ENCODE results near the gene CHSY3.

The CHSY3 gene

GRCh38 chr5:129904102-129904666, at the start of gene CHSY3:
Gene CHSY3, plus strand, starts transcription at chr5:129904465.
- DNase-seq, result peak; percentile 86

- DNase-seq, result no peak
Observed at GRCh38 chr5:129856325-129856724, 47.9 kb upstream of the CHSY3 start.

DNA sequence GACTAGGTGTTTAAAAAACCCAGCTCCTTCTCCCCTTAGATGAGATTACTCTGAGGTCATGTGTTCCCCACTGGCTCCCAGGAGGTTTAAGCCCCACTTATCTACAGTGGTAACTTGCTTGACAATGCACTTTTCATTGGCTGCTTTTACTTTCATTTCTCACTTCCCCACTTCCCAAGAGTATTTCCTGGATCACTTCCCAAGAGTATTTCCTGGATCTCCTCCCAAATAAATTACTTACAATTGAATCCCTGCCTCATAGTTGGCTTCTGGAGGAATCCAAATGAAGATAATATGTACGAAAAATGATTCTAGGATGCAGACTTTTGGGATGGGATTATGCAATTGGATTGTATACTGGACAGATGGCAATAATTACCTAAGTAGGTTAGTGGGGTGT, 47.1 kb upstream of the CHSY3 start:
- no peak for DNase-seq

GRCh38 chr5:129858131-129858675, 46.1 kb upstream of the CHSY3 start:
- no peak for DNase-seq

- DNase-seq, result no peak
Observed at GRCh38 chr5:129884322-129884721, 19.9 kb upstream of the CHSY3 start.

DNA sequence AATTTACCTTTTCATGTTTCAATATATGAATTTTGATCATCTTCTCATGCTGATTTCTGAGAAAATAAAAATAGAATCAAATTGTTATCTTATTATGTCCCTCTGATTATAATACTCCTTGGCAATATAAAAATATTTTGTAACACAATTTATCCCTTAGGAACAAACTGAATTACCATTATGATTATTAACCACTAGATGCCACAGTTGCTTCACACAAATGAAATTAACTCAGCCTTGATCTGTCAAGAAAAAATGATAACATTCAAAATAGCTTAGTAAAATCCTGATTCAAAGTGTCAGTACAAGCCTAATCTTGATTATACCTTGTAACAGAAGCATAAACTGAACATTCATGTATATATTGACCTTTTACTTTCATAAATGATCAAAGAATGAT, 4.8 kb upstream of the CHSY3 start:
- DNase-seq, result no peak

DNA sequence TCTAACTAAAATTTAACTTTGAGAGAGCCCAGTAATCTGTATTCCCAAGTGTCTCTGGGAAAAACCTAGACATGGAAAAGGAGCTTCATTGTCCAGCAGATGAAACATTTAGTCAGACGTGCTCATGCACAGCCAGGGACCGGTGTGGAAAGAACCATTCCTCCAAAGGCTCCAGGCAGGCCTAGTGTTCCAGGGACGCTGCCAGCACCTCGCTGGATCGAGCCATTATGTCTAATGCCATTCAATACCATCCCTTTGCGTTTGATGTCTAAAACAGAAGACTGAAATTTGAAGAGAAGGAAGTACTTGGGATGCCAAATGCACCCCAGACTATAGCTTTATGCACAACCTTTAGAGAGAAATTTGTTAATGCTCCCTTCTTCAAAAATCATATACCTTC, 1.4 kb upstream of the CHSY3 start:
- no peak for DNase-seq

DNA sequence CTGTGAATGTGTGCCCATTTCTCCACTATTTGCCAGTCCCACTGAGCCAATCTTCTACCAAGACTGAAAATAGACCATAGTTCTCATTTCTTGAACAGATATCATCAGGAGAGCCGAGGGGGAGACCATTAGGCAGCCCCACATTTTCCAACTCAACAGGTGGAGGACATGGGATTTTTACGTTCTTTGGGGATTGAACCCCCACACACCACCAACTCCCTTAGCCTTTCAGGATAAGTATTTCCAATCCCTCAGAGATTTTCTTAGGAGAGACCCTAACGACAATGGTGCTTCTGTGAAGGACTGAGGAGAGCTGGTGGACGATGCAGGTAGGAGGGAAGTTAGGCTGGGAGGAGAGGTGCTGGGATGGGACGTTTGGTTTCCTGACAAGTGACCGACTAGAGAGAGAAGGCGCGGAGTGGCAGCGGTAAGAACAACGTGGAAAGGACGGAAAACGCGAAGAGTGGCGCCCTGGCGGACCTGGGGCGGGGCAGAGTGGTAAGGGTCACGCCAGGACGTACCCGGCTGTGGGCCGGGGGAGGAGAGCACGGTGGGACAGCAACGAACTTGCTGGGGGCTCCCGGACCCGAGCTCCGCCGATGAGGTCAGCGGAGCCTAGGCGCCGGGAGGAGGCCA, 681 bp upstream of the CHSY3 start:
- no peak for DNase-seq

DNA sequence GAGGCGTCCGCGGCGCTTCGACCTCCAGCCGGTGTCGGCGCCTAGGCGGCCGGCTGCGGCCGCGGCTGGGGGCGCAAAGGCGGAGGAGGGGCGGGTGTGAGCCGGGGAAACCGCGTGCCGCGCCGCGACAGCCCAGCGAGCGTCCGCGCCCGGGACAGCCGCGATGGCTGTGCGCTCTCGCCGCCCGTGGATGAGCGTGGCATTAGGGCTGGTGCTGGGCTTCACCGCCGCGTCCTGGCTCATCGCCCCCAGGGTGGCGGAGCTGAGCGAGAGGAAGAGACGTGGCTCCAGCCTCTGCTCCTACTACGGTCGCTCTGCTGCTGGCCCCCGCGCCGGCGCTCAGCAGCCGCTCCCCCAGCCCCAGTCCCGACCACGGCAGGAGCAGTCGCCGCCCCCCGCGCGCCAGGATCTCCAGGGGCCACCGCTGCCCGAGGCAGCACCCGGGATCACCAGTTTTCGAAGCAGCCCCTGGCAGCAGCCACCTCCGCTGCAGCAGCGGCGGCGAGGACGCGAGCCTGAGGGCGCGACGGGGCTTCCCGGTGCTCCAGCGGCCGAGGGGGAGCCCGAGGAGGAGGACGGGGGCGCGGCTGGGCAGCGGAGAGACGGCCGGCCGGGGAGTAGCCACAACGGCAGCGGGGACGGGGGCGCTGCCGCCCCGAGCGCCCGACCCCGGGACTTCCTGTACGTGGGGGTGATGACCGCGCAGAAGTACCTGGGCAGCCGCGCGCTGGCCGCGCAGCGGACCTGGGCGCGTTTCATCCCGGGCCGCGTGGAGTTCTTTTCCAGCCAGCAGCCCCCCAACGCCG, 605 bp downstream of the CHSY3 start:
- DNase-seq, result no peak

DNA sequence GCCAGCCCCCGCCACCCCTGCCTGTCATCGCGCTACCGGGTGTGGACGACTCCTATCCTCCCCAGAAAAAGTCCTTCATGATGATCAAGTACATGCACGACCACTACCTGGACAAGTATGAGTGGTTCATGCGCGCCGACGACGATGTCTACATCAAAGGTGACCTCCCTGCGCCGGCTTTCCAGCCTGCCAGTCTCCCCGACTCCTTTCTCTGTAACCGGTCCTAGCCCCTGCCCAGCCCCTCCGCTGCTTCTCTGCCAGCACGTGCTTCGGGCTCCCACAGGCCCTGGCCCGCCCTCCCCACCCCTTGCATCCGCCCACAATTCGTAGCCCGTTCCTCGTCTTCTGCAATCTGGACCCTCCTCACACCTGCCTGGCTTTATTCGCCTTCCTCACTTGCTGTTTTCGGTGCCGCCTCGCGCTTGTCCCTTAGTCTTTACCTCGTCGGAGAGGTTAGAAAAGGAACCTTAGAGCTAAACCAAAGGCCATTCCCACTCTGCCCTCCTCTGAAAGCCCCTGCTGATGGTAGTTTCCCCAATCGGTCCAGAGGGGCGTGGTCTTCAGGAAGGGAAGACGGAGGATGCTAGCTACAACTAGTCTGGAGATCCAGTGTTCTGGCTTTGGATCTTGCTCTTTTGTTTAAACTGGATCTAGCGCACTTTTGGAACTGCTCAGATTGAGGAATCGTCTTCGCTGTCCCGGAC, 1.4 kb downstream of the CHSY3 start:
- no peak for DNase-seq

DNA sequence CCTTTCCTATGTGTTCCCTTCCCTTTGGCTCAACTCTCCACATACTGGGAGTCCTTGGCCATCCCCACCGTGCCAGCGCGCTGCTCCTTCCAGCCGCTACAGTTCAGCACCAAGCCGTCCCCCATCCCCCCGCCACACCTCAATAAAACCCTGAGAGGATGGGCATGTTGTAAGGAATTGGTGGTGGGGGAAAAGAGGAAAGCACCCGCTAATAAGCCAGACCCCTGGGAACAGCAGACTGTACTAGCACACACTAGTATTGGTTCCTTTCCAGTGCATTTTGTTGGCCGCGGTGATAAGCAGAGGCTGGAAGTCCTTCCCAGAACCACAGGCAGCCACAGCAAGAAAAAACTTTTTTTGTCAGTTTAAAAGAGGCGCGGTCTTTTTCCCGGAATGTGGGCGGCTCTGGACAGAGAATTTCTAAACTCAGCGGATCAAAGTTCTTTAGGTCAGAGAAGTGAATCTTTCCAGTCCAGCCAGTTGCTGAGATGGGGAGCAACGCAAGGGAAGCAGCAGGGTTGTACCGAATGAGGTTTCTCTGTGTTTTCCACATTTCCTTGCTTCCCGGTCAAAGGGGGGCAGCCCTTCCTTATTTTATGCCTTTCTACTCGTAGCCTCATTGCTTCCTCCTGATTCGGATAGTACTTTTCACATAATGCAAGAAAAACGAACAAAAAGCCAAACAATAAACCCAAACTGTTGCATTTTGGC, 2.1 kb downstream of the CHSY3 start:
- DNase-seq, result no peak

DNA sequence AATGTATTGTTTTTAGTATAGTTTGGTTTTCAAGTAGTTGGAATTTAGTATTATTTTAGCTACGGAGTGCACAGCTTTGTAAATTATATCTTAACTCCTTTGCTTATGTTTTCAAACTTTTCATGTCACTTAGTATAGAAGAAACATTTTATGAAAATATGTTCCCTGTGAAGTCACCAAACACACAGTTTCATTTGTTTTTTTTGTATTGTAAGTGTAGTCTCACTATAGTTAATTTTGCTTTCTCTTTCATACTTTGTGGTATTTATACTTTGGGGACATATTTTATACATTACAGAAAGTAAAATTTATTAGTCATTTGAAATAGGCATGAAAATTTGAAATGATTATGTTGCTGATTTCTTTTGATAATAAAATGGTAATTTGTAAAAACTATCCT, 5.0 kb downstream of the CHSY3 start:
- DNase-seq, result no peak

DNA sequence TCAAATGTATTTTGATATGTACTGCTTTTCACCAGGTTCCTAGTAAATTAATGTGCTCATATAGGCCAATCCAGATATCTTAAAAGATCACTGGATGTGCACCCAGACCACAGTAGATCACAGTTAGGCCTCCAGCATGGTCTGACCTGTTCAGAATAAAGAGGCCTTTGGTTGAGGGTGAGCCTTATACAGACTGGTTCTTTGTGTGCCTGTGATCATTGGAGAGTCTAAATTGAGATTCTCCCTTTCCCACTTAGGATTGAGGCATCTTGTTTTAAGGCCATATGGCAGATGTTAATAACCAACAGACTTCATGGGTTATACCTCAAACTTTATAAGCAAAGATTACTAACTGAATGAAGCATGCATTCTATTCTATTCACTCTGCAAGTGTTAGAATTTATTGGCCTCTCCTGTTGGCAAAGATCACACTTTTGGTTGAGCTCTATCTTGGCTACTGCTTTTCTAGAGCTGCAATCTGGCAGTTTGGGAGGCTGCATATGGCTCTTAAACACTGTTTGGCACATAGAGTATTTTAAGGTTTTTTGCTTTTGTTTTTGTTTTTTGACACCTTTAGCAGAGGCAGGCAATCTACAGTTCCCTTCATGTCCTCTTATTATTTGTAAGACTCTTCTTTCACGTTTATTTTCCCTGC, 8.5 kb downstream of the CHSY3 start:
- DNase-seq, result no peak

GRCh38 chr5:129915415-129915814, 11.2 kb downstream of the CHSY3 start:
- no peak for DNase-seq

DNA sequence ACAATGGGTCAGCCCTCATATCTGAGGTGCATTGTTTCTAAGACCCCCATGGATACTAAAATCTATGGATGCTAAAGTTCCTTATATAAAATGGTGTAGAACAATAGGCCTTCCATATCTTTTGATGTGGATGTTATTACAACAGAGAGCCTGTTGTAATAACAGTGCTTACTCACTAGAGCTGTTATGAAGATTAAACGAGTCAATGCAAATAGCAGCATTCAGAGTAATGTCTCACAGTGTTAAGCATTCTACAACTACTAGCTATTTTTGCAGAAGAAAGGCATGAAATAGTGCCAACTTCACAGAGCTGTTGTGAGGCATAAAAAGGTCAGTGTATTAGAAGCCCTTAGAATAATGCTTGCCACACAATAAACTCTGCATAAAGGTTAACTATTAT, 13.0 kb downstream of the CHSY3 start:
- DNase-seq, result no peak

DNA sequence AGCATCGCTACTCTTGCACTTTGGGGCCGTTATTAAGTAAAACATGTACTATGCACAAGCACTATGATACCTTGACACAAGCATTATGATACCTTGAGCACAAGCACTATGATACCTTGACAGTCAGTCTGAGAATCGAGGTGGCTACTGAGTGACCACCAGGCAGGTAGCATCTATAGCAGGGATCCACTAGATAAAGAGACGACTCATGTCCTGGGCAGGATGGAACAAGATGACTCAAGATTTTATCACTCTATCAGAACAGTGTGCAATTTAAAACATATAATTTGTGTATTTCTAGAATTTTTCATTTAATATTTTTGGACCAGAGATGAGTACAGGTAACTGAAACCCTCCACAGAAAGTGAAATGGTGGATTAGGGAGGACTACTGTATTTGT, 16.9 kb downstream of the CHSY3 start:
- no peak for DNase-seq

GRCh38 chr5:129930221-129930620, 26.0 kb downstream of the CHSY3 start:
- no peak for DNase-seq

- DNase-seq, result no peak
Observed at GRCh38 chr5:129935626-129936025, 31.4 kb downstream of the CHSY3 start.

- DNase-seq, result no peak
Observed at GRCh38 chr5:129938077-129938476, 33.8 kb downstream of the CHSY3 start.

DNA sequence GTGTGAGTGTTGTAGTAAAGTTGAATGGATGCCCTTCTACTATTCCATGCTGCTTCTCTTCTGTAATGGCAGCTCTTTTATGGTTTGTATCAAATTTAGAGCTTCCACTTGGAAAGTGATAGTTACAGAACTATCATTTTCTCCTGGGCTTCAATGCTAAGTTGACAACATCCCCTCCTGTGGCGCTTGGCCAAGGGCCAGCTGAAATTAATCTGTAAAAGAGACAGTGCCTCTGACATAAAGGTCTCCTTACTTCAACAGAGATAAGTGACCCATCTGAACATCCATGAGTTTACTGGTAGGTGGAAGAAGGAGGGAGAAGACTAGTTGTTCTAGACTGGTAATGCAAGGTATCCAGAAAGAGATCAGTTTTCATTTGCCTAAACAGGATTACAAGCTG, 39.7 kb downstream of the CHSY3 start:
- no peak for DNase-seq

DNA sequence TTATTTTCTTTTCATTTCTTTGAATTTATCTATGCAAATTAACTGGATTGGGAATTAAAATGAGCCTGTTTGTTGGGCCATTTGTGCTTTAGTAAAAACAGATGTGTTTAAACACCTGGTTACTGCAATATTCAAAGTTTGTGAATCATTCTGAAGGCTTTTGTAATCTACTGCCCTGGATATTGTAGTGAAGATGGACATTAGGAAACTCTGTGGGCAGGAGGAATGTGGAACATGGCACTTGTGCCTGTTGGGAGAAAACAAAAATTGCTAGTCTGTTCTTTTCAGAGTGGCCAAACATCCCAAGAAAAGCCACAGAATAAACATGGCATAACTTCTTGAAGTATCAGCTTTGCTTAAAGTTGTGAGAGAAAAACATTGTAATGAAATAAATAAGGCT, 40.8 kb downstream of the CHSY3 start:
- DNase-seq, result no peak

DNA sequence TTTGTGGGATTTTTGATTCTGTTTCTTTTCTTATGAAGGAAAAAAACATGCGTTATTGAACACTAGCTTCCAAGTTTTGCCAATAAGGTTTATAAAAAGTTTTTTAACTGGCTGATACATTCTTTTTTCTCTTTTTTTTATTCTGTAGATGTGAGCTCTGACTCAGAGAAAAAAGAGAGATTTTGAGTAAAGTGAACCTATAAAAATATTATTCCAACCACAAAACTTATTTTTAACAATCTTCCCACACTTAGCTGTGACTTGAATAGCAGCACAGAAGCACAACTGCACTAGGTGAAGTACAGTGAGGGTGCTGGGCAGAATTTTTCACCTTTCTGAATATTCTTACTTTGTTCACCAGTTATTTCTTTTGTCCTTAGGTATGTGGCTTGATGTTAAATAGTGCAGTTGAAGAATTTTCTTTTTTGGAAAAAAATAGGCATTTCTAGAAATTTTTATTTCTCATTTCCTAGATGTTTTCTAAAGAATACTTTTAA, 41.6 kb downstream of the CHSY3 start:
- DNase-seq, result no peak

Measured in NCI-H774 (cell line).